ENCODE measurements around the gene MNT. TPM values are rescaled to one million over a fixed set of nuclear protein-coding genes. Genes with fewer than 3 reads are reported as not detected.
A peak's percentile ranks its signal among the peaks of the same experiment; 100 is the strongest.

MNT gene
- polyA plus RNA-seq, 2 of the 4 experiments (the other 2 are of a cell fraction): 4.5 to 25.9 TPM

DNA sequence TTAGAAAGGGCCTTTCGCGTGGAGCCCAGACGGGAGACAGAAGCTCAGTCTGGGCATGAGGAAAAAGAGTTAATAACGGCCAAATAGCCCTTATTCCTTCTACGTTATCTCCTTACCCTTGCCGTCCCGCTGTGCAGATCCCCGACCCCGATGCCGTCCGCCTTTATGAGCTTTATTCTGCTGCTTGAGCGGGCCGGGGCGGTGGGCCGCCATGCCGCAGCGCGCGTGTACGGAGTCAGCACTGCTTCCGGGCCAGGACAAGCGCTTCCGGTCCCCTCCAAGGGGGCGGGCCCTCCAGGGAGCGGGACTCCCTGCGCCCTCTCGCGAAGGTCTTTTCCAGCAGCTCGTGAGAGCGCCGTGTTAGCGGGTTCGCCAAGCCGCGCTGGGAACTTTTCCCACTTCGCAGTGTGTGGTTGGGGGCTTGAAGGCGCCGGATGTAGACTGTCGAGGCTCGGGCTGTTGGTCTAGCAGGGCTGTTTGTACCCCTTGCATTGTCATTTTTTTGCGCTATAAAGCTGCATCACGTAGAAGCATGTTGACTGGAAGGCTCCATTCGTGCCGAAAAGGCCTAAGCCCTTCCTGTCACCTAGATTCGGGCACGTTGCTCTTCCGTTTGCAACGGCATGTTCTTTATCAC, 64.5 kb downstream of the MNT start, which contains the start of gene TSR1:
TSS of gene TSR1 (minus strand) at position 243 of the 637 bp plus-strand sequence. CDS start at position 213, 30 bp downstream.
- DNase-seq (ENCODE audit: low read depth in 1 of 2, low spot score in 1 of 2) (peak; percentile 94 to 99), ATAC-seq (peak; percentile 92 to 97), FAIRE-seq (peak; percentile 63)
- peaks cover 20% of the 10 kb centered on the region for H3K4me1 ChIP-seq
- H3K4me2 ChIP-seq: peak within 1 kb of the TSS; percentile 100
- H3K27ac ChIP-seq: peak within 1 kb of the TSS; percentile 94 to 99
- CTCF ChIA-PET: interaction anchor here (0.6 to 8.1 kb wide), 23 partner anchors 10 to 281 kb away, joined by 3 to 79 read pairs (median 5); partner anchors contain the start of genes HIC1, SMG6 and SRR
- WGBS (ENCODE audit: missing lambda C conversion rate): 1% methylated on average over 47 of the region's 48 CpGs
- H3K9me3 ChIP-seq: no peaks in the 10 kb centered on the region
- peak within 1 kb of the TSS; percentile 99 for H3K4me3 ChIP-seq
- POLR2A ChIA-PET: interaction anchor here (0.5 to 3.2 kb wide), 23 partner anchors 8 to 645 kb away, joined by 3 to 37 read pairs (median 5); partner anchors contain the start of genes HIC1, SMG6 and SRR
- TF ChIP-seq, protein P1, sequence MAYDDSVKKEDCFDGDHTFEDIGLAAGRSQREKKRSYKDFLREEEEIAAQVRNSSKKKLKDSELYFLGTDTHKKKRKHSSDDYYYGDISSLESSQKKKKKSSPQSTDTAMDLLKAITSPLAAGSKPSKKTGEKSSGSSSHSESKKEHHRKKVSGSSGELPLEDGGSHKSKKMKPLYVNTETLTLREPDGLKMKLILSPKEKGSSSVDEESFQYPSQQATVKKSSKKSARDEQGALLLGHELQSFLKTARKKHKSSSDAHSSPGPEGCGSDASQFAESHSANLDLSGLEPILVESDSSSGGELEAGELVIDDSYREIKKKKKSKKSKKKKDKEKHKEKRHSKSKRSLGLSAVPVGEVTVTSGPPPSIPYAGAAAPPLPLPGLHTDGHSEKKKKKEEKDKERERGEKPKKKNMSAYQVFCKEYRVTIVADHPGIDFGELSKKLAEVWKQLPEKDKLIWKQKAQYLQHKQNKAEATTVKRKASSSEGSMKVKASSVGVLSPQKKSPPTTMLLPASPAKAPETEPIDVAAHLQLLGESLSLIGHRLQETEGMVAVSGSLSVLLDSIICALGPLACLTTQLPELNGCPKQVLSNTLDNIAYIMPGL (CRISPR knock-in tag; IDR thresholded peaks at IDR 0.05; ENCODE audit: borderline replicate concordance): 0 out of 2 replicates have a peak, but pooled peaks have one; percentile 10
- TF ChIP-seq PHF8 (IDR thresholded peaks at IDR 0.05; ENCODE audit: borderline replicate concordance, low read depth): peak; percentile 93; the same call in 1 of the 2 replicates
- TF ChIP-seq, protein P2, sequence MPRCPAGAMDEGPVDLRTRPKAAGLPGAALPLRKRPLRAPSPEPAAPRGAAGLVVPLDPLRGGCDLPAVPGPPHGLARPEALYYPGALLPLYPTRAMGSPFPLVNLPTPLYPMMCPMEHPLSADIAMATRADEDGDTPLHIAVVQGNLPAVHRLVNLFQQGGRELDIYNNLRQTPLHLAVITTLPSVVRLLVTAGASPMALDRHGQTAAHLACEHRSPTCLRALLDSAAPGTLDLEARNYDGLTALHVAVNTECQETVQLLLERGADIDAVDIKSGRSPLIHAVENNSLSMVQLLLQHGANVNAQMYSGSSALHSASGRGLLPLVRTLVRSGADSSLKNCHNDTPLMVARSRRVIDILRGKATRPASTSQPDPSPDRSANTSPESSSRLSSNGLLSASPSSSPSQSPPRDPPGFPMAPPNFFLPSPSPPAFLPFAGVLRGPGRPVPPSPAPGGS (IDR thresholded peaks at IDR 0.05): peak; percentile 93
- TF ChIP-seq, protein P3, sequence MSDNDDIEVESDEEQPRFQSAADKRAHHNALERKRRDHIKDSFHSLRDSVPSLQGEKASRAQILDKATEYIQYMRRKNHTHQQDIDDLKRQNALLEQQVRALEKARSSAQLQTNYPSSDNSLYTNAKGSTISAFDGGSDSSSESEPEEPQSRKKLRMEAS (IDR thresholded peaks at IDR 0.05): peak; percentile 99
- TF ChIP-seq EP300 (IDR thresholded peaks at IDR 0.05): no peak
- peak in 1 of 2 experiments; percentile 19; a peak in 2 of 5 replicates for TF ChIP-seq RAD21 (conservative IDR thresholded peaks at IDR 0.05 in 1 of 2, IDR thresholded peaks at IDR 0.05 in 1 of 2)
- TF ChIP-seq, protein P4, sequence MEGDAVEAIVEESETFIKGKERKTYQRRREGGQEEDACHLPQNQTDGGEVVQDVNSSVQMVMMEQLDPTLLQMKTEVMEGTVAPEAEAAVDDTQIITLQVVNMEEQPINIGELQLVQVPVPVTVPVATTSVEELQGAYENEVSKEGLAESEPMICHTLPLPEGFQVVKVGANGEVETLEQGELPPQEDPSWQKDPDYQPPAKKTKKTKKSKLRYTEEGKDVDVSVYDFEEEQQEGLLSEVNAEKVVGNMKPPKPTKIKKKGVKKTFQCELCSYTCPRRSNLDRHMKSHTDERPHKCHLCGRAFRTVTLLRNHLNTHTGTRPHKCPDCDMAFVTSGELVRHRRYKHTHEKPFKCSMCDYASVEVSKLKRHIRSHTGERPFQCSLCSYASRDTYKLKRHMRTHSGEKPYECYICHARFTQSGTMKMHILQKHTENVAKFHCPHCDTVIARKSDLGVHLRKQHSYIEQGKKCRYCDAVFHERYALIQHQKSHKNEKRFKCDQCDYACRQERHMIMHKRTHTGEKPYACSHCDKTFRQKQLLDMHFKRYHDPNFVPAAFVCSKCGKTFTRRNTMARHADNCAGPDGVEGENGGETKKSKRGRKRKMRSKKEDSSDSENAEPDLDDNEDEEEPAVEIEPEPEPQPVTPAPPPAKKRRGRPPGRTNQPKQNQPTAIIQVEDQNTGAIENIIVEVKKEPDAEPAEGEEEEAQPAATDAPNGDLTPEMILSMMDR (IDR thresholded peaks at IDR 0.05): peak; percentile 38
- no peak for TF ChIP-seq ESRRA (IDR thresholded peaks at IDR 0.05; ENCODE audit: borderline replicate concordance, low read length)
- no peak for TF ChIP-seq POLR2AphosphoS2 (conservative IDR thresholded peaks at IDR 0.05; ENCODE audit: low read length)
- TF ChIP-seq, protein P5, sequence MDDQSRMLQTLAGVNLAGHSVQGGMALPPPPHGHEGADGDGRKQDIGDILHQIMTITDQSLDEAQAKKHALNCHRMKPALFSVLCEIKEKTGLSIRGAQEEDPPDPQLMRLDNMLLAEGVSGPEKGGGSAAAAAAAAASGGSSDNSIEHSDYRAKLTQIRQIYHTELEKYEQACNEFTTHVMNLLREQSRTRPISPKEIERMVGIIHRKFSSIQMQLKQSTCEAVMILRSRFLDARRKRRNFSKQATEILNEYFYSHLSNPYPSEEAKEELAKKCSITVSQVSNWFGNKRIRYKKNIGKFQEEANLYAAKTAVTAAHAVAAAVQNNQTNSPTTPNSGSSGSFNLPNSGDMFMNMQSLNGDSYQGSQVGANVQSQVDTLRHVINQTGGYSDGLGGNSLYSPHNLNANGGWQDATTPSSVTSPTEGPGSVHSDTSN (IDR thresholded peaks at IDR 0.05): no peak; the same call in 1 of the 2 replicates
- TF ChIP-seq, protein P6, sequence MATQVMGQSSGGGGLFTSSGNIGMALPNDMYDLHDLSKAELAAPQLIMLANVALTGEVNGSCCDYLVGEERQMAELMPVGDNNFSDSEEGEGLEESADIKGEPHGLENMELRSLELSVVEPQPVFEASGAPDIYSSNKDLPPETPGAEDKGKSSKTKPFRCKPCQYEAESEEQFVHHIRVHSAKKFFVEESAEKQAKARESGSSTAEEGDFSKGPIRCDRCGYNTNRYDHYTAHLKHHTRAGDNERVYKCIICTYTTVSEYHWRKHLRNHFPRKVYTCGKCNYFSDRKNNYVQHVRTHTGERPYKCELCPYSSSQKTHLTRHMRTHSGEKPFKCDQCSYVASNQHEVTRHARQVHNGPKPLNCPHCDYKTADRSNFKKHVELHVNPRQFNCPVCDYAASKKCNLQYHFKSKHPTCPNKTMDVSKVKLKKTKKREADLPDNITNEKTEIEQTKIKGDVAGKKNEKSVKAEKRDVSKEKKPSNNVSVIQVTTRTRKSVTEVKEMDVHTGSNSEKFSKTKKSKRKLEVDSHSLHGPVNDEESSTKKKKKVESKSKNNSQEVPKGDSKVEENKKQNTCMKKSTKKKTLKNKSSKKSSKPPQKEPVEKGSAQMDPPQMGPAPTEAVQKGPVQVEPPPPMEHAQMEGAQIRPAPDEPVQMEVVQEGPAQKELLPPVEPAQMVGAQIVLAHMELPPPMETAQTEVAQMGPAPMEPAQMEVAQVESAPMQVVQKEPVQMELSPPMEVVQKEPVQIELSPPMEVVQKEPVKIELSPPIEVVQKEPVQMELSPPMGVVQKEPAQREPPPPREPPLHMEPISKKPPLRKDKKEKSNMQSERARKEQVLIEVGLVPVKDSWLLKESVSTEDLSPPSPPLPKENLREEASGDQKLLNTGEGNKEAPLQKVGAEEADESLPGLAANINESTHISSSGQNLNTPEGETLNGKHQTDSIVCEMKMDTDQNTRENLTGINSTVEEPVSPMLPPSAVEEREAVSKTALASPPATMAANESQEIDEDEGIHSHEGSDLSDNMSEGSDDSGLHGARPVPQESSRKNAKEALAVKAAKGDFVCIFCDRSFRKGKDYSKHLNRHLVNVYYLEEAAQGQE (IDR thresholded peaks at IDR 0.05): peak; percentile 86
- TF ChIP-seq FOSB (CRISPR knock-in tag; IDR thresholded peaks at IDR 0.05): no peak
- TF ChIP-seq JUN (IDR thresholded peaks at IDR 0.05): peak; percentile 94 to 95
- TF ChIP-seq, protein P7, sequence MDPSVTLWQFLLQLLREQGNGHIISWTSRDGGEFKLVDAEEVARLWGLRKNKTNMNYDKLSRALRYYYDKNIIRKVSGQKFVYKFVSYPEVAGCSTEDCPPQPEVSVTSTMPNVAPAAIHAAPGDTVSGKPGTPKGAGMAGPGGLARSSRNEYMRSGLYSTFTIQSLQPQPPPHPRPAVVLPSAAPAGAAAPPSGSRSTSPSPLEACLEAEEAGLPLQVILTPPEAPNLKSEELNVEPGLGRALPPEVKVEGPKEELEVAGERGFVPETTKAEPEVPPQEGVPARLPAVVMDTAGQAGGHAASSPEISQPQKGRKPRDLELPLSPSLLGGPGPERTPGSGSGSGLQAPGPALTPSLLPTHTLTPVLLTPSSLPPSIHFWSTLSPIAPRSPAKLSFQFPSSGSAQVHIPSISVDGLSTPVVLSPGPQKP (IDR thresholded peaks at IDR 0.05; ENCODE audit: low read depth, low read length): no peak
- peak; percentile 44; the same call in 1 of the 2 replicates for TF ChIP-seq FOXS1 (CRISPR knock-in tag; IDR thresholded peaks at IDR 0.05)
- no peak; a peak in 1 of 4 replicates for TF ChIP-seq CEBPB (IDR thresholded peaks at IDR 0.05)
- TF ChIP-seq, protein P8, sequence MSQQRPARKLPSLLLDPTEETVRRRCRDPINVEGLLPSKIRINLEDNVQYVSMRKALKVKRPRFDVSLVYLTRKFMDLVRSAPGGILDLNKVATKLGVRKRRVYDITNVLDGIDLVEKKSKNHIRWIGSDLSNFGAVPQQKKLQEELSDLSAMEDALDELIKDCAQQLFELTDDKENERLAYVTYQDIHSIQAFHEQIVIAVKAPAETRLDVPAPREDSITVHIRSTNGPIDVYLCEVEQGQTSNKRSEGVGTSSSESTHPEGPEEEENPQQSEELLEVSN (IDR thresholded peaks at IDR 0.05; ENCODE audit: borderline replicate concordance, low read depth): peak; percentile 97
- peak; percentile 27; the same call in 1 of the 2 replicates for TF ChIP-seq RFX5 (IDR thresholded peaks at IDR 0.05)
- TF ChIP-seq BHLHE40 (IDR thresholded peaks at IDR 0.05; ENCODE audit: low read depth, low read length): 0 out of 2 replicates have a peak, but pooled peaks have one; percentile 5
- TF ChIP-seq GATA3 (IDR thresholded peaks at IDR 0.05; ENCODE audit: borderline replicate concordance): peak; percentile 10; the same call in 1 of the 2 replicates
- no peak for TF ChIP-seq ZC3H11A (IDR thresholded peaks at IDR 0.05)
- peak; percentile 95 for TF ChIP-seq MYC (IDR thresholded peaks at IDR 0.05; ENCODE audit: borderline replicate concordance, low read length)
- TF ChIP-seq, protein P9, sequence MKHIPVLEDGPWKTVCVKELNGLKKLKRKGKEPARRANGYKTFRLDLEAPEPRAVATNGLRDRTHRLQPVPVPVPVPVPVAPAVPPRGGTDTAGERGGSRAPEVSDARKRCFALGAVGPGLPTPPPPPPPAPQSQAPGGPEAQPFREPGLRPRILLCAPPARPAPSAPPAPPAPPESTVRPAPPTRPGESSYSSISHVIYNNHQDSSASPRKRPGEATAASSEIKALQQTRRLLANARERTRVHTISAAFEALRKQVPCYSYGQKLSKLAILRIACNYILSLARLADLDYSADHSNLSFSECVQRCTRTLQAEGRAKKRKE (CRISPR knock-in tag; IDR thresholded peaks at IDR 0.05; ENCODE audit: low read depth): 0 out of 2 replicates have a peak, but pooled peaks have one; percentile 57
- TF ChIP-seq MAFK (IDR thresholded peaks at IDR 0.05; ENCODE audit: partially characterized antibody): peak; percentile 70
